Neutrophil (primary cell): ENCODE data around the gene LCMT2.
A peak's percentile ranks its signal among the peaks of the same experiment; 100 is the strongest.
"Not testable (repeated sequence)": the region's sequence is repeated elsewhere in the genome, so short reads cannot be mapped to it uniquely, and the experiment has no call there.

Experiments
- H3K27ac ChIP-seq: fragments of 200-600 bp; sonication (generic); 2 replicates; pipeline ENCODE4 v1.5.1; 2016; ENCODE audit warnings: mild to moderate bottlenecking, moderate library complexity
- H3K27me3 ChIP-seq: fragments of 200-600 bp; sonication (generic); 2 replicates; pipeline ENCODE4 v1.6.0; 2016; ENCODE audit warnings: mild to moderate bottlenecking
- H3K36me3 ChIP-seq: fragments of 200-600 bp; sonication (generic); 2 replicates; pipeline ENCODE4 v1.5.1; 2017
- H3K4me1 ChIP-seq, 2 experiments: fragments of 200-600 bp in 1 of 2; sonication (generic) in 1 of 2; 1 replicate in 1 of 2; 2 replicates in 1 of 2; pipeline versions ENCODE4 v1.5.1 to v1.6.1; 2013 to 2016; ENCODE audit warnings: low read depth in 1 of 2, low read length in 1 of 2, mild to moderate bottlenecking in 1 of 2, moderate library complexity in 1 of 2; ENCODE audit not compliant: control insufficient read depth in 1 of 2, insufficient read depth in 1 of 2
- H3K4me3 ChIP-seq, 2 experiments: fragments of 200-600 bp in 1 of 2; sonication (generic) in 1 of 2; 1 replicate in 1 of 2; 2 replicates in 1 of 2; pipeline ENCODE4 v1.5.1; 2013 to 2016; ENCODE audit warnings: low read depth in 1 of 2, low read length in 1 of 2, mild to moderate bottlenecking in 1 of 2, moderate library complexity in 1 of 2
- H3K9me3 ChIP-seq: fragments of 200-600 bp; sonication (generic); 2 replicates; pipeline ENCODE4 v1.5.1; 2016
- CTCF ChIP-seq: fragments of 200-600 bp; sonication (generic); IDR thresholded peaks from 2 replicates; pipeline ENCODE4 v1.5.1; 2016; ENCODE audit warnings: antibody characterized with exemption

The LCMT2 gene

GRCh38 chr15:43292375-43293078, 37.8 kb downstream of the LCMT2 start:
- no peak overlapping the region for H3K27ac ChIP-seq
- H3K4me1 ChIP-seq: no peaks in the 10 kb centered on the region
- no peaks in the 10 kb centered on the region for H3K9me3 ChIP-seq
- no peak overlapping the region for H3K4me3 ChIP-seq
- H3K27me3 ChIP-seq: peaks cover 57% of the 10 kb centered on the region
- no peaks in the 10 kb centered on the region for H3K36me3 ChIP-seq
- no peak for TF ChIP-seq CTCF

GRCh38 chr15:43289656-43290055, 40.7 kb downstream of the LCMT2 start:
- not testable (repeated sequence) for H3K27ac ChIP-seq, H3K36me3 ChIP-seq, H3K9me3 ChIP-seq, H3K4me3 ChIP-seq
- Histone ChIP-seq H3K27me3 (peaks cover 52% of the 10 kb centered on the region), H3K4me1 (peaks cover 9 to 12% of the 10 kb centered on the region in 2 experiments)

GRCh38 chr15:43287254-43287653, 43.1 kb downstream of the LCMT2 start:
- Histone ChIP-seq H3K9me3 (no peaks in the 10 kb centered on the region), H3K4me3 (no peak overlapping the region), H3K27me3 (peaks cover 28% of the 10 kb centered on the region), H3K36me3 (no peaks in the 10 kb centered on the region), H3K27ac (no peak overlapping the region), H3K4me1 (peaks cover 20 to 23% of the 10 kb centered on the region in 2 experiments)
- TF ChIP-seq CTCF: no peak

GRCh38 chr15:43286074-43286473, 44.3 kb downstream of the LCMT2 start:
- Histone ChIP-seq H3K4me1 (peaks cover 20 to 23% of the 10 kb centered on the region in 2 experiments), H3K4me3 (no peak overlapping the region), H3K36me3 (no peaks in the 10 kb centered on the region), H3K27ac (no peak overlapping the region), H3K27me3 (peaks cover 17% of the 10 kb centered on the region), H3K9me3 (no peaks in the 10 kb centered on the region)
- TF ChIP-seq CTCF: no peak

- TF ChIP-seq CTCF: peak; percentile 90
- no peaks in the 10 kb centered on the region for H3K36me3 ChIP-seq
- peaks cover 20 to 23% of the 10 kb centered on the region in 2 experiments for H3K4me1 ChIP-seq
These were observed 44.8 kb downstream of the LCMT2 start for GRCh38 chr15:43285609-43286037.

GRCh38 chr15:43283526-43283925, 46.8 kb downstream of the LCMT2 start:
- Histone ChIP-seq H3K4me3 (no peak overlapping the region), H3K4me1 (peaks cover 20 to 23% of the 10 kb centered on the region in 2 experiments), H3K9me3 (no peaks in the 10 kb centered on the region), H3K36me3 (no peaks in the 10 kb centered on the region), H3K27ac (peak overlapping the region; percentile 72), H3K27me3 (peaks cover 17% of the 10 kb centered on the region)
- no peak for TF ChIP-seq CTCF

More at GRCh38 chr15:43285609-43286037, 44.8 kb downstream of the LCMT2 start:
- no peaks in the 10 kb centered on the region for H3K9me3 ChIP-seq
- no peak overlapping the region for H3K4me3 ChIP-seq
- no peak overlapping the region for H3K27ac ChIP-seq
- H3K27me3 ChIP-seq: peaks cover 17% of the 10 kb centered on the region
